NCI-H345 treated with DMSO at 0.1 percent for 48 hours (cell line): Measurements from ENCODE around the gene POLR2A.

ENCODE experiments used
- DNase-seq: peaks from one replicate; lab custom pipeline; 2025; ENCODE audit not compliant: unreplicated experiment; lab: John Stamatoyannopoulos, UW

The POLR2A gene

DNA sequence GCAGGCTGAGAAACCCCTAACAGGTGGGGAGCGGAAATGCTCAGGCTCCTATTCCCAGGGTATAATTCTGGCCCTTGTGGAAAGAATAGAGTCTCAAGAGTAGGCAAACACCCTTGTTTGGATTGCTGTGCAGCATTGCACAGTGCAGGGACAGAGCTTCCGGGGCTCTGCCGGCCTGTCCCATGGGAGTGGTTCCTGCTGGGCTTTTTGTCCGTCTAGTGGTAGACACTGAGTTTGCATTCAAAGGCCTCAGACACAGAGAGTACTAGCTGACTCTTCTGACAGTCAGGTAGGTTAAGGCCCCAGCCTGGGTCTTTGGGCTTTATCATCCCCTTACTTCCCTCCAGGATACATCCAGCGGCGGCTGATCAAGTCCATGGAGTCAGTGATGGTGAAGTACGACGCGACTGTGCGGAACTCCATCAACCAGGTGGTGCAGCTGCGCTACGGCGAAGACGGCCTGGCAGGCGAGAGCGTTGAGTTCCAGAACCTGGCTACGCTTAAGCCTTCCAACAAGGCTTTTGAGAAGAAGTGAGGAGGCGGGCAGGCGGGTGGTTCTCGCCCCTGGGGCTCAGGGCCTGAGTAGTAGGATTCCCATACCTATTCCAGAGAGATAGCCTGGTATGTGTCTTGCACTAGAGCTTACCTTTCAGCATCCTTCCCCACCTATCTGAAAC is 18.1 kb downstream of the POLR2A start:
- no peak for DNase-seq

DNA sequence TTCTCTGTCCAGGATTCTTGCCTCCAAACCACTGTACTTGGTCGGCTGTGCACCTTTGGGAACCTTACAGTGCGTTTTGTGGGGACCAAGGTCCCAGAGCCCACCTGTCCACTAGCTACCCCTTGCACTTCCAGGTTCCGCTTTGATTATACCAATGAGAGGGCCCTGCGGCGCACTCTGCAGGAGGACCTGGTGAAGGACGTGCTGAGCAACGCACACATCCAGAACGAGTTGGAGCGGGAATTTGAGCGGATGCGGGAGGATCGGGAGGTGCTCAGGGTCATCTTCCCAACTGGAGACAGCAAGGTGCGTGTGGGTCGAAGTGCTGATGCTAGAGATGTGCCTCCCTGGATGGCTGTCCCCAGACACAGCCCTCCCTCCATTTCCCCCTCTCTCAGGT is 18.8 kb downstream of the POLR2A start:
- DNase-seq, result no peak

DNA sequence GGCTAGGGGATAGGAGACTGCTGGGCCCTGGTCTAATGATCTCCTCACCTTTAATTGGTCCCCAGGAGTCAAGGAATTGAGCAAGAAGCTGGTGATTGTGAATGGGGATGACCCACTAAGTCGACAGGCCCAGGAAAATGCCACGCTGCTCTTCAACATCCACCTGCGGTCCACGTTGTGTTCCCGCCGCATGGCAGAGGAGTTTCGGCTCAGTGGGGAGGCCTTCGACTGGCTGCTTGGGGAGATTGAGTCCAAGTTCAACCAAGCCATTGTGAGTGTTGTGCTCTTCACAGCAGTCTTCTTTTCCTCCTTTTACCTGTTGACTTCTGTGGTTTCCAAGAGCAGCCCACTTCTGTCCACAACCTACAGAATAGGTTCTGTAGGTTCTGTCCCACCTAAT is 19.4 kb downstream of the POLR2A start:
- DNase-seq, result no peak

DNA sequence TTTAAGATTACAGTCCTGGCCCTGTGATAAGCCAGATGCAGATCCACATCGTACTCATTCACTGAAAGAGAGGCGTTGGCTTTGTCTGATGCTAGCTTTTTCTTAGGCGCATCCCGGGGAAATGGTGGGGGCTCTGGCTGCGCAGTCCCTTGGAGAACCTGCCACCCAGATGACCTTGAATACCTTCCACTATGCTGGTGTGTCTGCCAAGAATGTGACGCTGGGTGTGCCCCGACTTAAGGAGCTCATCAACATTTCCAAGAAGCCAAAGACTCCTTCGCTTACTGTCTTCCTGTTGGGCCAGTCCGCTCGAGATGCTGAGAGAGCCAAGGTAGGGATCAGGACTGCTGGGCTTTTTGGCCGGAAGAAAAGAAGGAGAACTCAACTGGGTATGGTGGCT is 24.0 kb downstream of the POLR2A start:
- no peak for DNase-seq

DNA sequence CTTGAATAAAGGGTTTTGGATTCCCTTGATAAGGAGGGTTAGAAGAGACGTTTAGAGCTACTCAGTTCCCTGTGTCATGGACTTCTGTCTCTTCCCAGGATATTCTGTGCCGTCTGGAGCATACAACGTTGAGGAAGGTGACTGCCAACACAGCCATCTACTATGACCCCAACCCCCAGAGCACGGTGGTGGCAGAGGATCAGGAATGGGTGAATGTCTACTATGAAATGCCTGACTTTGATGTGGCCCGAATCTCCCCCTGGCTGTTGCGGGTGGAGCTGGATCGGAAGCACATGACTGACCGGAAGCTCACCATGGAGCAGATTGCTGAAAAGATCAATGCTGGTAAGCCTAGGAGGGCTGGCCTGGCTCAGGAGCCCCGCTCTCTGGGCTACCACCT is 24.7 kb downstream of the POLR2A start:
- DNase-seq, result no peak

DNA sequence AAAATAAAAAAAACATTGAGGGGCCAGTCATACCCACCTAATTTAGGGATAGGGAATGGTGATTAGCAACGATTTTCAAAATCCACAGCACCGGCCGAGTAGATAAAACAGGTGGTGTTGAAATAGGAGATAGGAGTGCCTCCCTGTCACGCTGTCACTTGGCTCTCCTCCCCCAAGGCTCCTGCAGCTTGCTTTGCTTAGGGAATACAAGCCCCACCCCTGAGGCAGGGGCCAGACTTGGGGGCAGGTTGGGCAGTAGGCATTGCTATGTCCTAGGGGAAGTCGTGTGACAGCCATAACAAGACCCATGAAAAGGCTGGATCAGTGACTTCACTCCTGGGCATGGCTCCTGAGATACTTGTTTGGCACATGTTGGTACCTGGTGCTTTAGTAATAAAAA is 25.8 kb downstream of the POLR2A start:
- no peak for DNase-seq

DNA sequence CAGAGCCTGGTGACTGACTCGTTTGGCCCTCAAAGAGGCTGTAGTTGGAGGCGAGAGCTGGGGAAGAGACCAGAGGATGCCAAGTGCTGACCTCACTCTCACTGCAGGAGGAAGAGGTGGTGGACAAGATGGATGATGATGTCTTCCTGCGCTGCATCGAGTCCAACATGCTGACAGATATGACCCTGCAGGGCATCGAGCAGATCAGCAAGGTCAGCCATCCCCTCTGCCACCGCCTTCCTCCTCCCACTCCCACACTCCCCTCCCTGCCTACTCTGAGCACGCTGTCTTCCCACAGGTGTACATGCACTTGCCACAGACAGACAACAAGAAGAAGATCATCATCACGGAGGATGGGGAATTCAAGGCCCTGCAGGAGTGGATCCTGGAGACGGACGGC is 26.9 kb downstream of the POLR2A start:
- no peak for DNase-seq

DNA sequence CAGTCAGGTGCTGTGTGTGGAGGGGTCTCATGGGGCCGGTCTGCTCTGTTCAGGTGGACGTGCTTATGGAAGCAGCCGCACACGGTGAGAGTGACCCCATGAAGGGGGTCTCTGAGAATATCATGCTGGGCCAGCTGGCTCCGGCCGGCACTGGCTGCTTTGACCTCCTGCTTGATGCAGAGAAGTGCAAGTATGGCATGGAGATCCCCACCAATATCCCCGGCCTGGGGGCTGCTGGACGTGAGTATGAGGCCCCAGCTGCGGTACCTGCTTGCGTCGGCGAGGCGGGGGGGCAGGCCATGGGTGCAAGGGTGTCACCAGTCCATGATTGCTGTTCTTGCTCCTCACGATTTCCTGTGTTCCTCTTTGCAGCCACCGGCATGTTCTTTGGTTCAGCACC is 27.9 kb downstream of the POLR2A start:
- DNase-seq, result no peak

DNA sequence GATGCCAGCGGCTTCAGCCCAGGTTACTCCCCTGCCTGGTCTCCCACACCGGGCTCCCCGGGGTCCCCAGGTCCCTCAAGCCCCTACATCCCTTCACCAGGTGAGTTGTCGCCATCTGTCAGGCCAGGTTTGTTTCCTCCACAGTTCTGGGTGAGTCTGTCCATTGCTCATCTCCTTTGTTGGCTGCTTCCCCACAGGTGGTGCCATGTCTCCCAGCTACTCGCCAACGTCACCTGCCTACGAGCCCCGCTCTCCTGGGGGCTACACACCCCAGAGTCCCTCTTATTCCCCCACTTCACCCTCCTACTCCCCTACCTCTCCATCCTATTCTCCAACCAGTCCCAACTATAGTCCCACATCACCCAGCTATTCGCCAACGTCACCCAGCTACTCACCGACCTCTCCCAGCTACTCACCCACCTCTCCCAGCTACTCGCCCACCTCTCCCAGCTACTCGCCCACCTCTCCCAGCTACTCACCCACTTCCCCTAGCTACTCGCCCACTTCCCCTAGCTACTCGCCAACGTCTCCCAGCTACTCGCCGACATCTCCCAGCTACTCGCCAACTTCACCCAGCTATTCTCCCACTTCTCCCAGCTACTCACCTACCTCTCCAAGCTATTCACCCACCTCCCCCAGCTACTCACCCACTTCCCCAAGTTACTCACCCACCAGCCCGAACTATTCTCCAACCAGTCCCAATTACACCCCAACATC is 28.8 kb downstream of the POLR2A start:
- no peak for DNase-seq

DNA sequence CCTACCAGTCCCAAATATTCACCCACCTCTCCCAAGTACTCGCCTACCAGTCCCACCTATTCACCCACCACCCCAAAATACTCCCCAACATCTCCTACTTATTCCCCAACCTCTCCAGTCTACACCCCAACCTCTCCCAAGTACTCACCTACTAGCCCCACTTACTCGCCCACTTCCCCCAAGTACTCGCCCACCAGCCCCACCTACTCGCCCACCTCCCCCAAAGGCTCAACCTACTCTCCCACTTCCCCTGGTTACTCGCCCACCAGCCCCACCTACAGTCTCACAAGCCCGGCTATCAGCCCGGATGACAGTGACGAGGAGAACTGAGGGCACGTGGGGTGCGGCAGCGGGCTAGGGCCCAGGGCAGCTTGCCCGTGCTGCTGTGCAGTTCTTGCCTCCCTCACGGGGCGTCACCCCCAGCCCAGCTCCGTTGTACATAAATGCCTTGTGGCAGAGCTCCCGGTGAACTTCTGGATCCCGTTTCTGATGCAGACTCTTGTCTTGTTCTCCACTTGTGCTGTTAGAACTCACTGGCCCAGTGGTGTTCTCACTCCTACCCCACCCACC is 29.8 kb downstream of the POLR2A start:
- no peak for DNase-seq

DNA sequence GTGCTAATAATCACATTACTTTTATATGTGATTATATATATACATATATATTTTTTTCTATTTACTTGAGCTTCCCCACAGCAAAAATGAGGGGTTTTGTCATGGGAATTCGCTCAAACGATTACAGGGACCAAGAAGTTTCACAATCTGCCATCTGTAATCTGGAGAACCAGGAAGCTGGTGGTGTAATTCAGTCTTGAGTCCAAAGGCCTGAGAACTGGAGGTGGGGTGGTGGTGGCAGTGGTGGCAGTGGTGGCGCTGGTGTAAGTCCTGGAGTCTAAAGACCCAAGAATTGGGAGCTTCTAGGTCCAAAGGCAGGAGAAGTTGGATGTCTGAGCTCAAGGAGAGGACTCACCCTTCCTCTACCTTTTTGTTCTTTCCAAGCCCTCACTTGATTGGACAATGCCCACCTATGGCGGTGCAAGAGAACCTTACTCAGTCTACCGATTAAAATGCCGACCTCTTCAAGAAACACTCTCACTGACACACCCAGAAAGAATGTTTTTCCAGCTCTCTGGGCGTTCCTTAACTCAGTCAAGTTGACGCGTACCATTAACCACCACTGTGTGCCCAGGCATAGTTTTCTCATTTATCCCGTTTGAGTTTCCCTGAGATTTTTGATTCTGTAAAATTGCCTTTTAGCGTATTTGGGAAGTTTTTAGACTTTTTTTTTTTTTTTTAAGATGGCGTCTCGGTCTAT is 31.9 kb downstream of the POLR2A start:
- no peak for DNase-seq

DNA sequence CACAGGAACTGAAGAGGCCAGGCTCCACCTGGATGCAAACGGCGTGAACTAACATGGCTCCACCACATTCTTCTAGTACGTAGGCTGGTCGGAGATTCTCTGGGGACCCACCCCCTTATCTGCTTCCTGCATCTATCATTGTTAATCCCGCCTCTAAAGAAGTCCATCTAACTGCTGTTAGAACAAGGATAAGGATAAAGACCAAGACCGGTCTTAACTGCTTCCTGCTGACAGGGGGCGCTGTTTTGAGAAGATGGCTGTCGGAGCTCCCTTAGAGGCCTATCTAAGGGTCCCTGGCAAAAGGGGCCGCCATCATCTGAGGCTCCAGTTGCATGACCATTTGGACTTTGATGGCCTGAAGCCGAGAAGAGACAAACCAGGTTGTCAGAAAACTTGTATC is 38.9 kb downstream of the POLR2A start:
- DNase-seq, result no peak

DNA sequence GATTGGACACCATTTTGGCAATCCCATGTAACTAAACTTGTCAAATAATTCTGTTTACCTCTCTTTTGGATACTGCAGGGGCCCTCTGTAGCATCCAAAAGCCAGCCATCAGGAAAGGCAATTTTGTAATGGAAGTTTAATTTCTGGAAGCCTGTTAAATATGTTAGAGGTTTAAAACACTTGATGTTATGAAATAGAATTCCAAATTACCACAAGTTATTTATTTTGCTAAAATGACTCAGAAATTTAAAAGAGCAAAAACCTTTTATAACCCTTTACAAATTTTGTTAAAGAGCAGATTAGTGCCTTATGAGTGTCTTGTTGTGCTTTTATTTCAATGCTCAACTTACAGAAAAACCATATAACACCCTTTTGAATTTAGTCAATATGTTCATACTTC is 44.7 kb downstream of the POLR2A start:
- DNase-seq, result no peak

DNA sequence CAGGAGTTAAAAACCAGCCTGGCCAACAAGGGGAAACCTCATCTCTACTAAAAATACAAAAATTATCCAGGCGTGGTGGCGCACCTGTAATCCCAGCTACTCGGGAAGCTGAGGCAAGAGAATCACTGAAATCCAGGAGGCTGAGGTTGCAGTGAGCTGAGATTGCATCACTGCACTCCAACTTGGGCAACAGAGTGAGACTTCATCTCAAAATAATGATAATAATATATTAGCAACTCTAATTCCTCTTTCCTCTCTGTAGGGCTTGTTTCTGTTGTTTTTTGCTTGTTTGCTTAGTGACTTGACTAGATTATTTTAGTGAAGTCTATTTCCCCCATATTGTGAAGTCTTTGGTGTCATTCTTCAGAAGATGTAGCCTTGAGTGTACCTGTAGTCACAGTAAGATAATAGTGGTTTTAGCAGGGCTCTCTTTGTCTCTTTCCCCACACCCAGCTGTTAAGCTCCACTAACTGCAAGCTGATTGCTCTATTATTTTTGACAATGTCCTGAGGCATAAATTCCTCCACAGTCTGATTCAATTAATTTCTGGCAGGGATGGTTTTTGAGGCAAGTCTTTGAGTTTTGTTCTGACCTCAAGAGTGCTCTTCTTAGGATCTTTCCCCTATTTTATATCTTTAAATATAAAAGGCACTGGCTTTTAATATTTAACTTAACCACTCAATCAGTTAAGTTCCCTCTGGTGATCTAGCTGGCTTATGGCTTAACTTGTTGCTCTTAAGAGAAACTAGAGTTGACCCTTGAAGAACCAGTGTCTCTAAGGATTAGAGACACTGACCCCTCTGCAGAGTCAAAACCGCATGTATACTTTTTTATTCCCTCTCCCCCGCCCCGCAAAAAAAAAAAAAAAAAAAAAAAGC is 46.1 kb downstream of the POLR2A start:
- DNase-seq, result no peak

DNA sequence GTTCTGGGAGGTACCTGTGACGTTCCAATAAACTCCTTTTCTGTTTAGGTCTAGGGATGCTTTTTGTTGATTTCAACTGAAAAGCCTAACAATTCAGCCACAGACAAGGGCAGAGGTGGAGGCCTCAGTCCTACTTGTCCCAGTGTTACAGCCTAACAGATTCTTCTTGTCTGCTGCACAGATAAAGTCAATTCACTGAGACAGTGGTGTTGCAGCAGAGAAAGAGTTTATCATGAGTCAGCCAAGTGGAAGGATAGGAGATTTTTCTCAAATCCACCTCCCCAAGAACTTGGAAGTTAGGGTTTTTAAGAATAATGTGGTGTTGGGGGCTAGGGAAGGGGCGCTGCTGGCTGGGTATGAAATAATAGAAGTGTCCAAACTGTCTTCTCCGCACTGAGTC is 53.9 kb downstream of the POLR2A start:
- no peak for DNase-seq

DNA sequence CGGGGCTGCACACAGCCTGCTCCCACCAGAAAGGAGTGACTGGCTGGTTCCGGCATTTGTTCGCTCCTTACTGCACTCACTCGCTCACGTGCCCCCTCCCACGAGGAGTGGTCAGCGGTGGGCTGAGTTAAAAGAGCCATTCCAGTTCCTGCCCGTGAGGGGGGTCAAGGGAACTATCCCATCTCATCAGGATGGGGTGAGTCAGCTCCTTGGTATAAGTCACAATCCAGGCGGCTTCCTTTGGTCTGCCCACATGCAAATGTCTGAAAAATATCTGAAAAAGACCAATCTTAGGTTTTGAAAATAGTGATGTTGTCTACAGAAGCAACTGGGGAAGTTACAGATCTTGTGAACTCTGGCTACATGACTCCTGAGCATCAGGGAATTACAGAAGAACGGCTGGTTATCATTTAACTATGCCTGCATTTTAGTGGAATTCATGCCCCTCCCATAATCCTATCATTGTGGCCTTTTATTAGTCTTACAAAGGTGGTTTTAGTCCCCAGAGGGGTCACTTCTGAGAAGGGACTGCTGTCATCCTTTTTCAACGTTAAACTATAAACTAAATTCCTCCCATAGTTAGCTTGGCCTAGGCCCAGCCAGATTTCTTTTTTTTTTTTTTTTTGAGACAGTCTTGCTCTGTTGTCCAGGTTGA is 54.9 kb downstream of the POLR2A start:
- no peak for DNase-seq

DNA sequence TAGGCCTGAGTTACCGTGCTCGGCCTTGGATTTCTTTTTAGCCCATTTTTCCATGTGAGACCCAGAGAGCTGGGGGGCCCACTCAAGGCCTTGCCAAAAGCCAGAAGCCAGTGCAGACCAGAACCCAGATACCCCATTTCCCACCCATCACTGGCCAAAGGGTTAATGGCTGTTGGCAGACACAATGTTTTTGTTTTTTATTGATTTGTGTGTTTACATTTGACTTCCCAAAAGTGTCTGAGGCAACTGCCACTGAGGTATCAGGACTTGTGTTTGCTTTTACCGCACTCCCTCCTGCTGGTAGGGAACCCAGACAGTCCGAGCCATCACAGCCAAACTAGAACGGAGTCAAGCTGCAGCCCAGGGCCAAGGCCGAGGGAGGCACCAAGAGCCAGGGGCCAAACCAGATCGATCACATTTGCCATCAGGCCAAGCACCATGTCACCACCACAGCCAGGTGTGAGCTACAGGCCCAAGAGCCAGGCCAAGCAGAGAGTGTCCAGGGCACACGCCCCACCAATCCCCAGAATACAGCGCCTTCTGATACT is 57.0 kb downstream of the POLR2A start:
- no peak for DNase-seq

DNA sequence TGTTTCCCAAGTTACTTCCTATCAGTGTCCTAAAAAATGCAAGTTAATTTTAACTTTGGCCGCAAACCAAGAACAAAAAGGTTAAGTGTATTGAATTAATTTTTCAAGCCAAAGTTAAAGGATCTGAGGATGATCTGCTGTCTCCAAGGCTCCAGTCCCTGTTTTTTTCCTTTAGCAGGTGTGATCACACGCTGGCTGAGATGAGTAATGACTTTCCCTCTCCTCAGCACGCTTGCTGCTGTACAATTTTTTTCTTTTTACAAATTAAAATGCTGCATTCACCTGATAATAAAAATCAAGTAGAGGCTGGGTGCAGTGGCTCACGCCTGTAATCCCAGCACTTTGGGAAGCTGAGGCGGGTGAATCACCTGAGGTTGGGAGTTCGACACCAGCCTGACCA is 60.7 kb downstream of the POLR2A start:
- DNase-seq, result no peak

DNA sequence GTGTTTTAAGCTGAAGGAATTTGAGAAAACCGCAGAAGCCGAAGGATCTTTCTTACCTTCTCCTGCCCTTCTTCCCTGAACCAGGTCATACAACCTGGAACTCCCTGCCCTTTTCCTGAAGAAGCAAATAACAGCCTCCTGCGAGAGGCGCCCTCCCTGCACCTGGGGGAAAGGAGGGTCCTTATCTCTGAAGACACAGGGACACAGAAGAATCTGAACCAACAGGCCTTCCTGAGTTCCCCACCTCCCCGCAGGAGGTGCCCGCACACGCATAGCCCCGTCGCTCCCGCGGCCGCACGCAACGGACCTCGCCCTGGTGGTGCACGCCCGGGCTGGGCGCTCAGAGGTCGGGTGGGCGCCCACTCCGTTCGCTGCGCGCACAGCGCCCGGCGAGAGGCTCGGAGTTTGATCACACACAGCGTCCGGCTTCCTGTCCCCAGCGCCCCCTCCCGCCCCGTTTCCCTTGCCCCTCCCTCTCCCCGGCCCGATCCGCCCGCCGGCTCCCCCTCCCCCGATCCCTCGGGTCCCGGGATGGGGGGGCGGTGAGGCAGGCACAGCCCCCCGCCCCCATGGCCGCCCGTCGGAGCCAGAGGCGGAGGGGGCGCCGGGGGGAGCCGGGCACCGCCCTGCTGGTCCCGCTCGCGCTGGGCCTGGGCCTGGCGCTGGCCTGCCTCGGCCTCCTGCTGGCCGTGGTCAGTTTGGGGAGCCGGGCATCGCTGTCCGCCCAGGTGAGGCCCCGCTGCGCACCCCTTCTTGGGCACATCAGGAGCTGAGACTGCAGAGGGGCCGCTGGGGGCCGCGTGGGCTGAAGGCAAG is 64.6 kb downstream of the POLR2A start, which contains the start of gene TNFSF12:
Gene TNFSF12, plus strand, starts transcription at position 474 of the 816 bp plus-strand sequence. Its CDS starts 96 bp downstream, at position 570.
- DNase-seq, result no peak
